ENCODE measurements around the gene ZNF280D. TPM values are rescaled to one million over a fixed set of nuclear protein-coding genes. Genes with fewer than 3 reads are reported as not detected.
A peak's percentile ranks its signal among the peaks of the same experiment; 100 is the strongest.

Gene ZNF280D
- total and polyA plus RNA-seq, 2 of the 13 experiments (the other 11 are each of a cell fraction or from before 2014, with no cell fraction given): 7.1 to 11.9 TPM

- TF ChIP-seq, protein P1, sequence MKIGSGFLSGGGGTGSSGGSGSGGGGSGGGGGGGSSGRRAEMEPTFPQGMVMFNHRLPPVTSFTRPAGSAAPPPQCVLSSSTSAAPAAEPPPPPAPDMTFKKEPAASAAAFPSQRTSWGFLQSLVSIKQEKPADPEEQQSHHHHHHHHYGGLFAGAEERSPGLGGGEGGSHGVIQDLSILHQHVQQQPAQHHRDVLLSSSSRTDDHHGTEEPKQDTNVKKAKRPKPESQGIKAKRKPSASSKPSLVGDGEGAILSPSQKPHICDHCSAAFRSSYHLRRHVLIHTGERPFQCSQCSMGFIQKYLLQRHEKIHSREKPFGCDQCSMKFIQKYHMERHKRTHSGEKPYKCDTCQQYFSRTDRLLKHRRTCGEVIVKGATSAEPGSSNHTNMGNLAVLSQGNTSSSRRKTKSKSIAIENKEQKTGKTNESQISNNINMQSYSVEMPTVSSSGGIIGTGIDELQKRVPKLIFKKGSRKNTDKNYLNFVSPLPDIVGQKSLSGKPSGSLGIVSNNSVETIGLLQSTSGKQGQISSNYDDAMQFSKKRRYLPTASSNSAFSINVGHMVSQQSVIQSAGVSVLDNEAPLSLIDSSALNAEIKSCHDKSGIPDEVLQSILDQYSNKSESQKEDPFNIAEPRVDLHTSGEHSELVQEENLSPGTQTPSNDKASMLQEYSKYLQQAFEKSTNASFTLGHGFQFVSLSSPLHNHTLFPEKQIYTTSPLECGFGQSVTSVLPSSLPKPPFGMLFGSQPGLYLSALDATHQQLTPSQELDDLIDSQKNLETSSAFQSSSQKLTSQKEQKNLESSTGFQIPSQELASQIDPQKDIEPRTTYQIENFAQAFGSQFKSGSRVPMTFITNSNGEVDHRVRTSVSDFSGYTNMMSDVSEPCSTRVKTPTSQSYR (CRISPR knock-in tag; IDR thresholded peaks at IDR 0.05; ENCODE audit: borderline replicate concordance): peak; percentile 22; the same call in 1 of the 2 replicates
- TF ChIP-seq ATF3 (CRISPR knock-in tag; IDR thresholded peaks at IDR 0.05): no peak
- no peak for TF ChIP-seq ZFP91 (CRISPR knock-in tag; IDR thresholded peaks at IDR 0.05; ENCODE audit: borderline replicate concordance)
- TF ChIP-seq ZNF850 (CRISPR knock-in tag; conservative IDR thresholded peaks at IDR 0.05): no peak
- TF ChIP-seq MAZ (IDR thresholded peaks at IDR 0.05; ENCODE audit: borderline replicate concordance, low read depth, low read length): no peak
- 0 out of 2 replicates have a peak, but pooled peaks have one; percentile 19 for TF ChIP-seq MAZ (CRISPR knock-in tag; IDR thresholded peaks at IDR 0.05; ENCODE audit: low read depth)
- TF ChIP-seq ZNF672 (CRISPR knock-in tag; IDR thresholded peaks at IDR 0.05): no peak
- peak; percentile 61; the same call in 1 of the 2 replicates for TF ChIP-seq ISL2 (CRISPR knock-in tag; IDR thresholded peaks at IDR 0.05)
- peak; percentile 29; the same call in 1 of the 2 replicates for TF ChIP-seq CREM (IDR thresholded peaks at IDR 0.05)
- TF ChIP-seq CREM (CRISPR knock-in tag; IDR thresholded peaks at IDR 0.05): no peak
- no peak for TF ChIP-seq ZNF367 (CRISPR knock-in tag; IDR thresholded peaks at IDR 0.05; ENCODE audit: borderline replicate concordance)
- TF ChIP-seq IRF2 (CRISPR knock-in tag; IDR thresholded peaks at IDR 0.05): 0 out of 2 replicates have a peak, but pooled peaks have one; percentile 16
- TF ChIP-seq ZNF616 (CRISPR knock-in tag; IDR thresholded peaks at IDR 0.05; ENCODE audit: low read depth): no peak
- no peak for TF ChIP-seq STAT5B (CRISPR knock-in tag; IDR thresholded peaks at IDR 0.05)
- TF ChIP-seq, protein P2, sequence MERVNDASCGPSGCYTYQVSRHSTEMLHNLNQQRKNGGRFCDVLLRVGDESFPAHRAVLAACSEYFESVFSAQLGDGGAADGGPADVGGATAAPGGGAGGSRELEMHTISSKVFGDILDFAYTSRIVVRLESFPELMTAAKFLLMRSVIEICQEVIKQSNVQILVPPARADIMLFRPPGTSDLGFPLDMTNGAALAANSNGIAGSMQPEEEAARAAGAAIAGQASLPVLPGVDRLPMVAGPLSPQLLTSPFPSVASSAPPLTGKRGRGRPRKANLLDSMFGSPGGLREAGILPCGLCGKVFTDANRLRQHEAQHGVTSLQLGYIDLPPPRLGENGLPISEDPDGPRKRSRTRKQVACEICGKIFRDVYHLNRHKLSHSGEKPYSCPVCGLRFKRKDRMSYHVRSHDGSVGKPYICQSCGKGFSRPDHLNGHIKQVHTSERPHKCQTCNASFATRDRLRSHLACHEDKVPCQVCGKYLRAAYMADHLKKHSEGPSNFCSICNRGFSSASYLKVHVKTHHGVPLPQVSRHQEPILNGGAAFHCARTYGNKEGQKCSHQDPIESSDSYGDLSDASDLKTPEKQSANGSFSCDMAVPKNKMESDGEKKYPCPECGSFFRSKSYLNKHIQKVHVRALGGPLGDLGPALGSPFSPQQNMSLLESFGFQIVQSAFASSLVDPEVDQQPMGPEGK (CRISPR knock-in tag; IDR thresholded peaks at IDR 0.05): peak; percentile 37; the same call in 1 of the 2 replicates
- TF ChIP-seq ZNF549 (CRISPR knock-in tag; IDR thresholded peaks at IDR 0.05): no peak
- TF ChIP-seq TFAP4 (IDR thresholded peaks at IDR 0.05; ENCODE audit: borderline replicate concordance, low read depth): peak; percentile 63; the same call in 1 of the 2 replicates
- TF ChIP-seq ZMYM3 (CRISPR knock-in tag; IDR thresholded peaks at IDR 0.05): 0 out of 2 replicates have a peak, but pooled peaks have one; percentile 25
- no peak for TF ChIP-seq PRPF4 (IDR thresholded peaks at IDR 0.05; ENCODE audit: low read depth, low read length, poor library complexity, severe bottlenecking)
Observed at GRCh38 chr15:56772868-56773639, 39.7 kb upstream of the ZNF280D start (continued).
